CD14-positive monocyte (primary cell): ENCODE results near the gene DGKE. TPM values are rescaled to one million over a fixed set of nuclear protein-coding genes. Genes with fewer than 3 reads are reported as not detected.

ENCODE experiments used
- DNase-seq, 3 donors: peaks; one replicate each; pipeline ENCODE4 v3.0.0-alpha.2; 2011 to 2022
- H2AFZ ChIP-seq: 2 replicates; pipeline ENCODE4 v1.6.0; 2012; ENCODE audit warnings: mild to moderate bottlenecking, low read depth, low read length, inconsistent platforms; ENCODE audit not compliant: insufficient read depth, poor library complexity, severe bottlenecking
- H3K27ac ChIP-seq, 2 donors: 1 replicate in 1 of 2; 2 replicates in 1 of 2; pipeline ENCODE4 v1.5.1; 2012 to 2013; ENCODE audit warnings: low read length in 2 of 2, control low read depth in 1 of 2, inconsistent platforms in 1 of 2, low read depth in 1 of 2, mild to moderate bottlenecking in 1 of 2
- H3K27me3 ChIP-seq, 2 donors: one replicate each; pipeline versions ENCODE4 v1.6.0 to v1.6.1; 2011 to 2013; ENCODE audit warnings: low read length in 2 of 2; ENCODE audit not compliant: control insufficient read depth in 2 of 2, insufficient read depth in 2 of 2
- H3K36me3 ChIP-seq, 2 donors: replicated peaks in 1 of 2; 1 replicate in 1 of 2; 2 replicates in 1 of 2; pipeline versions ENCODE4 v1.5.1 to v1.6.1; 2012 to 2013; ENCODE audit warnings: low read length in 2 of 2, control low read depth in 1 of 2, inconsistent platforms in 1 of 2, mild to moderate bottlenecking in 1 of 2; ENCODE audit not compliant: insufficient read depth in 2 of 2, control insufficient read depth in 1 of 2
- H3K4me1 ChIP-seq, 2 donors: 1 replicate in 1 of 2; 2 replicates in 1 of 2; pipeline versions ENCODE4 v1.5.1 to v1.6.1; 2012 to 2013; ENCODE audit warnings: low read length in 2 of 2, control low read depth in 1 of 2, inconsistent platforms in 1 of 2, mild to moderate bottlenecking in 1 of 2, moderate library complexity in 1 of 2; ENCODE audit not compliant: insufficient read depth in 2 of 2, control insufficient read depth in 1 of 2
- H3K4me2 ChIP-seq: replicated peaks from 2 replicates; pipeline ENCODE3; 2012; ENCODE audit warnings: low read length, moderate library complexity, mild to moderate bottlenecking; ENCODE audit not compliant: poor library complexity, severe bottlenecking; ENCODE audit errors: extremely low read depth
- H3K4me3 ChIP-seq, 3 experiments: fragments of 200-600 bp in 1 of 3; sonication (generic) in 1 of 3; replicated peaks in 1 of 3; 1 replicate in 2 of 3; 2 replicates in 1 of 3; pipeline ENCODE4 v1.5.1; 2011 to 2013; ENCODE audit warnings: low read length in 3 of 3, mild to moderate bottlenecking in 3 of 3, control low read depth in 2 of 3, low read depth in 2 of 3, inconsistent platforms in 1 of 3, moderate library complexity in 1 of 3
- H3K79me2 ChIP-seq: 2 replicates; pipeline ENCODE4 v1.6.0; 2012; ENCODE audit warnings: mild to moderate bottlenecking, control low read depth, inconsistent platforms, low read length, moderate library complexity; ENCODE audit not compliant: insufficient read depth
- H3K9ac ChIP-seq: 2 replicates; pipeline ENCODE4 v1.6.0; 2017; ENCODE audit warnings: low read length, mild to moderate bottlenecking; ENCODE audit not compliant: insufficient read depth, poor library complexity, severe bottlenecking
- H3K9me3 ChIP-seq, 2 donors: replicated peaks in 1 of 2; 1 replicate in 1 of 2; 2 replicates in 1 of 2; pipeline versions ENCODE4 v1.5.1 to v1.6.1; 2012 to 2013; ENCODE audit warnings: low read length in 2 of 2, control low read depth in 1 of 2; ENCODE audit not compliant: control insufficient read depth in 1 of 2, insufficient read depth in 1 of 2
- H4K20me1 ChIP-seq: 2 replicates; pipeline ENCODE4 v1.6.0; 2012; ENCODE audit warnings: mild to moderate bottlenecking, low read length, control low read depth, moderate library complexity; ENCODE audit not compliant: insufficient read depth
- H3K27ac Mint-ChIP-seq, 7 donors: one replicate each; pipeline ENCODE4 v1.8.0; 2020; ENCODE audit warnings: mild to moderate bottlenecking in 7 of 7, mixed read lengths in 7 of 7, moderate library complexity in 6 of 7, inconsistent platforms in 2 of 7
- H3K27me3 Mint-ChIP-seq, 3 donors: one replicate each; pipeline ENCODE4 v1.8.0; 2021 to 2022; ENCODE audit warnings: low read depth in 3 of 3, mild to moderate bottlenecking in 3 of 3, mixed read lengths in 3 of 3, moderate library complexity in 3 of 3, inconsistent platforms in 1 of 3
- H3K36me3 Mint-ChIP-seq, 2 donors: one replicate each; pipeline ENCODE4 v1.8.0; 2020; ENCODE audit warnings: mixed read lengths in 2 of 2, inconsistent platforms in 1 of 2, mild to moderate bottlenecking in 1 of 2
- H3K4me1 Mint-ChIP-seq: one replicate; pipeline ENCODE4 v1.8.0; 2020; ENCODE audit warnings: mild to moderate bottlenecking, mixed read lengths
- H3K4me3 Mint-ChIP-seq, 2 donors: one replicate each; pipeline ENCODE4 v1.8.0; 2020; ENCODE audit warnings: mild to moderate bottlenecking in 2 of 2, mixed read lengths in 2 of 2, moderate library complexity in 1 of 2
- H3K9me3 Mint-ChIP-seq, 7 donors: one replicate each; pipeline ENCODE4 v1.8.0; 2020 to 2022; ENCODE audit warnings: mixed read lengths in 7 of 7, mild to moderate bottlenecking in 6 of 7, moderate library complexity in 6 of 7, inconsistent platforms in 2 of 7
- CTCF ChIP-seq: fragments of 200-600 bp; IDR thresholded peaks from one replicate; pipeline ENCODE4 v1.8.0; 2022; ENCODE audit warnings: antibody characterized with exemption, mild to moderate bottlenecking
- WGBS: methylation state at CpG from one replicate; pipeline ENCODE4 v1.1.5; 2013; ENCODE audit warnings: missing lambda C conversion rate; ENCODE audit not compliant: insufficient coverage; 5-methylcytosine and 5-hydroxymethylcytosine counted together
- intact Hi-C, 2 donors: fragments of 100-400 bp; cut with micrococcal nuclease; formaldehyde crosslinking; loops; one replicate each; pipeline versions ENCODE4 v1.15.0 to v1.15.1; 2023
- polyA plus RNA-seq, 3 donors: library from polyadenylated mRNA; depleted of rRNA in 1 of 3; unstranded in 2 of 3; stranded (reverse) in 1 of 3; fragments of 300-500 nt in 2 of 3; fragments of >200 nt in 1 of 3; fragmentation: Illumina TruSeq in 2 of 3; gene quantifications; 1 replicate in 2 of 3; 2 replicates in 1 of 3; pipeline ENCODE4 v1.2.3, GENCODE V29; 2012 to 2021

DGKE gene
- polyA plus RNA-seq, 3 donors: 1.1 to 3.0 (median 1.5) TPM

- Histone ChIP-seq H3K27me3 (no peaks in the 10 kb centered on the region), H3K9ac (no peak overlapping the region), H3K4me3 (no peak overlapping the region), H3K27ac (no peak overlapping the region), H4K20me1 (no peaks in the 10 kb centered on the region), H3K9me3 (no peaks in the 10 kb centered on the region), H2AFZ (no peak overlapping the region), H3K4me2 (no peak overlapping the region), H3K36me3 (no peaks in the 10 kb centered on the region), H3K79me2 (no peaks in the 10 kb centered on the region), H3K4me1 (no peaks in the 10 kb centered on the region)
- H3K4me1 Mint-ChIP-seq: peaks cover 2% of the 10 kb centered on the region
- TF ChIP-seq CTCF: no peak
- no CpG with 5 or more reads among the region's 3 CpGs for WGBS
- peaks cover 0 to 2% (median 1%) of the 10 kb centered on the region in 3 donors for H3K27me3 Mint-ChIP-seq
- no peak overlapping the region for H3K4me3 Mint-ChIP-seq
- H3K9me3 Mint-ChIP-seq: no peaks in the 10 kb centered on the region
- DNase-seq: no peak
- H3K36me3 Mint-ChIP-seq: no peaks in the 10 kb centered on the region
- intact Hi-C loops: no loop called here
- H3K27ac Mint-ChIP-seq: no peak overlapping the region
These were observed 26.2 kb upstream of the DGKE start for GRCh38 chr17:56807723-56808122.

GRCh38 chr17:56808503-56808902 is 25.4 kb upstream of the DGKE start:
- Mint-ChIP-seq H3K36me3 (no peaks in the 10 kb centered on the region), H3K4me1 (peaks cover 4% of the 10 kb centered on the region), H3K9me3 (no peaks in the 10 kb centered on the region), H3K27ac (no peak overlapping the region), H3K27me3 (peaks cover 0 to 3% (median 1%) of the 10 kb centered on the region in 3 donors), H3K4me3 (no peak overlapping the region)
- no peaks in the 10 kb centered on the region for H3K79me2 ChIP-seq
- no peaks in the 10 kb centered on the region for H3K4me1 ChIP-seq
- H4K20me1 ChIP-seq: no peaks in the 10 kb centered on the region
- H3K4me3 ChIP-seq: no peak overlapping the region
- H3K27ac ChIP-seq: no peak overlapping the region
- no peaks in the 10 kb centered on the region for H3K36me3 ChIP-seq
- intact Hi-C loops: no loop called here
- TF ChIP-seq CTCF: no peak
- H2AFZ ChIP-seq: no peak overlapping the region
- no peaks in the 10 kb centered on the region for H3K9me3 ChIP-seq
- DNase-seq: no peak
- no peaks in the 10 kb centered on the region for H3K27me3 ChIP-seq
- H3K9ac ChIP-seq: no peak overlapping the region
- H3K4me2 ChIP-seq: no peak overlapping the region
- WGBS: 94% methylated on average over 2 of the region's 3 CpGs
